ENCODE measurements around the gene L3MBTL3. TPM values are rescaled to one million over a fixed set of nuclear protein-coding genes. Genes with fewer than 3 reads are reported as not detected.

Gene L3MBTL3
- total and polyA plus RNA-seq, 2 experiments from 2014 or later, result 8.7 to 11.2 TPM

DNA sequence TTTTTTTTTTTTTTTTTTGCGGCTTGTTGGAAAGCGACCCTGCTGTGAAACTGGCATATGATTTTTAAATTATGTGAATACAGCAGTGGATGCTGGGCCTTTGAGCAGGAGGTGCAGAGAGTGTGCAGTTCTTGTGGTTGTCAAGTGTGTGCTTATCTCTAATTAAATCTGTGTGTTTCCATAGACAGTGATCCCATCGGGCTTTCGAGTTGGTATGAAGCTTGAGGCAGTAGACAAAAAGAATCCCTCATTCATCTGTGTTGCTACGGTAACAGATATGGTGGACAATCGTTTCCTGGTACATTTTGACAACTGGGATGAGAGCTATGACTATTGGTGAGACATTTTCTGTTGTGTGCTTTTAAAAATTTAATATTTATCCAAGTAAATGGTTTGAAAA lies 52.4 kb downstream of the L3MBTL3 start (continued):
- TF ChIP-seq, protein P1, sequence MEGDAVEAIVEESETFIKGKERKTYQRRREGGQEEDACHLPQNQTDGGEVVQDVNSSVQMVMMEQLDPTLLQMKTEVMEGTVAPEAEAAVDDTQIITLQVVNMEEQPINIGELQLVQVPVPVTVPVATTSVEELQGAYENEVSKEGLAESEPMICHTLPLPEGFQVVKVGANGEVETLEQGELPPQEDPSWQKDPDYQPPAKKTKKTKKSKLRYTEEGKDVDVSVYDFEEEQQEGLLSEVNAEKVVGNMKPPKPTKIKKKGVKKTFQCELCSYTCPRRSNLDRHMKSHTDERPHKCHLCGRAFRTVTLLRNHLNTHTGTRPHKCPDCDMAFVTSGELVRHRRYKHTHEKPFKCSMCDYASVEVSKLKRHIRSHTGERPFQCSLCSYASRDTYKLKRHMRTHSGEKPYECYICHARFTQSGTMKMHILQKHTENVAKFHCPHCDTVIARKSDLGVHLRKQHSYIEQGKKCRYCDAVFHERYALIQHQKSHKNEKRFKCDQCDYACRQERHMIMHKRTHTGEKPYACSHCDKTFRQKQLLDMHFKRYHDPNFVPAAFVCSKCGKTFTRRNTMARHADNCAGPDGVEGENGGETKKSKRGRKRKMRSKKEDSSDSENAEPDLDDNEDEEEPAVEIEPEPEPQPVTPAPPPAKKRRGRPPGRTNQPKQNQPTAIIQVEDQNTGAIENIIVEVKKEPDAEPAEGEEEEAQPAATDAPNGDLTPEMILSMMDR (conservative IDR thresholded peaks at IDR 0.05; ENCODE audit: low read depth in 2 of 2), result no peak
- TF ChIP-seq, protein P2, sequence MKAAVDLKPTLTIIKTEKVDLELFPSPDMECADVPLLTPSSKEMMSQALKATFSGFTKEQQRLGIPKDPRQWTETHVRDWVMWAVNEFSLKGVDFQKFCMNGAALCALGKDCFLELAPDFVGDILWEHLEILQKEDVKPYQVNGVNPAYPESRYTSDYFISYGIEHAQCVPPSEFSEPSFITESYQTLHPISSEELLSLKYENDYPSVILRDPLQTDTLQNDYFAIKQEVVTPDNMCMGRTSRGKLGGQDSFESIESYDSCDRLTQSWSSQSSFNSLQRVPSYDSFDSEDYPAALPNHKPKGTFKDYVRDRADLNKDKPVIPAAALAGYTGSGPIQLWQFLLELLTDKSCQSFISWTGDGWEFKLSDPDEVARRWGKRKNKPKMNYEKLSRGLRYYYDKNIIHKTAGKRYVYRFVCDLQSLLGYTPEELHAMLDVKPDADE (IDR thresholded peaks at IDR 0.05), result no peak
- no peak for TF ChIP-seq JUNB (IDR thresholded peaks at IDR 0.05; ENCODE audit: unreplicated experiment)
- TF ChIP-seq POLR2AphosphoS5 (IDR thresholded peaks at IDR 0.05; ENCODE audit: low read depth), result no peak
- TF ChIP-seq CREB1 (CRISPR knock-in tag; IDR thresholded peaks at IDR 0.05; ENCODE audit: low read depth), result no peak

DNA sequence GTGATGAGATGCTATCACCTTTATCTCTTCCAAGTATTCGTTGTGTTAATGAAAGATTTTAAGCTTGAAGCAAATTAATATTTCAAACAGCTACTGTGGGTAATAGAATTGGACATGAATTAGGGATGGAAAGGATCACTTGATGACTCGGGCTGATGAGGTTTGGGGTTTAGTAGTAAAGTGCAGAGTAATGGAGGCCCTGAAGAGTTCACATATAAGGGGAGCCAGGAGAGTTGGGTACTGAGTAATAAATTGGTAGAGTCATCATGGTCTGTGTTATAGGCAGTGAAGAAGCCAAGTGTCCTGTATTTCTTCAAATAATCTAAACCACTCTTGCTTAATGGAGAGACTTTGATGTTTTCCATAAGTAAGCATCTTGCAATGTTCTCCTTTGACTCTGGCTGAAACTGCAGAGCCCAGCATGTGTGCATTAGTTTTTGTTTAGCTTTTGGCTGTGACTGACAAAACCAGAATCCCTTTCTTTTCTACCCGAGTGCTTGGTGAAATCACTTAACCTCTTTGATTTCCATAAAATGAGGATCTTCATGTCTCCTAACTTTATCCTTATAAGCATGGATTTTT lies 57.6 kb downstream of the L3MBTL3 start:
- Mint-ChIP-seq H3K9me3 (no peaks in the 10 kb centered on the region), H3K27ac (peak overlapping the region; percentile 5; the same call in 1 of the 2 replicates), H3K4me3 (no peak overlapping the region), H3K36me3 (ENCODE audit: low read depth) (no peaks in the 10 kb centered on the region), H3K4me1 (peaks cover 9% of the 10 kb centered on the region), H3K27me3 (ENCODE audit: insufficient read depth, low read depth, poor library complexity) (peaks cover 2% of the 10 kb centered on the region)
- no peak overlapping the region for H2AFZ ChIP-seq
- no peak overlapping the region for H3K4me3 ChIP-seq
- no peak overlapping the region for H3K27ac ChIP-seq (ENCODE audit: low read depth)
- H3K79me2 ChIP-seq (replicated peaks; ENCODE audit: insufficient read depth), result no peaks in the 10 kb centered on the region
- H3K9me2 ChIP-seq (ENCODE audit: insufficient read depth), result no peaks in the 10 kb centered on the region
- H3K27me3 ChIP-seq (ENCODE audit: insufficient read depth), result no peaks in the 10 kb centered on the region
- no peaks in the 10 kb centered on the region for H3K36me3 ChIP-seq (ENCODE audit: insufficient read depth)
- H3F3A ChIP-seq (replicated peaks; ENCODE audit: low read depth), result no peaks in the 10 kb centered on the region
- H3K4me1 ChIP-seq (ENCODE audit: insufficient read depth), result no peaks in the 10 kb centered on the region
- H4K20me1 ChIP-seq (replicated peaks; ENCODE audit: insufficient read depth), result no peaks in the 10 kb centered on the region
- DNase-seq (ENCODE audit: low spot score) (no peak), ATAC-seq (no peak)
- no peak overlapping the region for H3K4me2 ChIP-seq
- no peak for TF ChIP-seq POLR2AphosphoS5 (IDR thresholded peaks at IDR 0.05; ENCODE audit: low read depth)
- no peak for TF ChIP-seq ZNF114 (CRISPR knock-in tag; IDR thresholded peaks at IDR 0.05)
- TF ChIP-seq, protein P2 (IDR thresholded peaks at IDR 0.05), result no peak
- no peak for TF ChIP-seq JUNB (IDR thresholded peaks at IDR 0.05; ENCODE audit: unreplicated experiment)
- TF ChIP-seq EZH2phosphoT487 (IDR thresholded peaks at IDR 0.05; ENCODE audit: unreplicated experiment), result no peak
- TF ChIP-seq, protein P1 (conservative IDR thresholded peaks at IDR 0.05; ENCODE audit: low read depth in 2 of 2), result no peak
- TF ChIP-seq STAT1 (IDR thresholded peaks at IDR 0.05; ENCODE audit: unreplicated experiment), result no peak
- no peak for TF ChIP-seq EZH2 (IDR thresholded peaks at IDR 0.05; ENCODE audit: low read depth, unreplicated experiment)
- TF ChIP-seq ZNF331 (CRISPR knock-in tag; IDR thresholded peaks at IDR 0.05; ENCODE audit: low read depth), result no peak
- TF ChIP-seq CREB1 (CRISPR knock-in tag; IDR thresholded peaks at IDR 0.05; ENCODE audit: low read depth), result no peak
- TF ChIP-seq, protein P3, sequence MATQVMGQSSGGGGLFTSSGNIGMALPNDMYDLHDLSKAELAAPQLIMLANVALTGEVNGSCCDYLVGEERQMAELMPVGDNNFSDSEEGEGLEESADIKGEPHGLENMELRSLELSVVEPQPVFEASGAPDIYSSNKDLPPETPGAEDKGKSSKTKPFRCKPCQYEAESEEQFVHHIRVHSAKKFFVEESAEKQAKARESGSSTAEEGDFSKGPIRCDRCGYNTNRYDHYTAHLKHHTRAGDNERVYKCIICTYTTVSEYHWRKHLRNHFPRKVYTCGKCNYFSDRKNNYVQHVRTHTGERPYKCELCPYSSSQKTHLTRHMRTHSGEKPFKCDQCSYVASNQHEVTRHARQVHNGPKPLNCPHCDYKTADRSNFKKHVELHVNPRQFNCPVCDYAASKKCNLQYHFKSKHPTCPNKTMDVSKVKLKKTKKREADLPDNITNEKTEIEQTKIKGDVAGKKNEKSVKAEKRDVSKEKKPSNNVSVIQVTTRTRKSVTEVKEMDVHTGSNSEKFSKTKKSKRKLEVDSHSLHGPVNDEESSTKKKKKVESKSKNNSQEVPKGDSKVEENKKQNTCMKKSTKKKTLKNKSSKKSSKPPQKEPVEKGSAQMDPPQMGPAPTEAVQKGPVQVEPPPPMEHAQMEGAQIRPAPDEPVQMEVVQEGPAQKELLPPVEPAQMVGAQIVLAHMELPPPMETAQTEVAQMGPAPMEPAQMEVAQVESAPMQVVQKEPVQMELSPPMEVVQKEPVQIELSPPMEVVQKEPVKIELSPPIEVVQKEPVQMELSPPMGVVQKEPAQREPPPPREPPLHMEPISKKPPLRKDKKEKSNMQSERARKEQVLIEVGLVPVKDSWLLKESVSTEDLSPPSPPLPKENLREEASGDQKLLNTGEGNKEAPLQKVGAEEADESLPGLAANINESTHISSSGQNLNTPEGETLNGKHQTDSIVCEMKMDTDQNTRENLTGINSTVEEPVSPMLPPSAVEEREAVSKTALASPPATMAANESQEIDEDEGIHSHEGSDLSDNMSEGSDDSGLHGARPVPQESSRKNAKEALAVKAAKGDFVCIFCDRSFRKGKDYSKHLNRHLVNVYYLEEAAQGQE (IDR thresholded peaks at IDR 0.05; ENCODE audit: unreplicated experiment), result no peak

Measured in GM23338 (cell line).